OCI-LY3 (cell line): ENCODE results near the gene DIP2C.
"Not testable (repeated sequence)": the region's sequence is repeated elsewhere in the genome, so short reads cannot be mapped to it uniquely, and the experiment has no call there.

Experiments
- H2AFZ ChIP-seq: fragments of 200-600, 300-600 bp; shearing (Covaris generic); 2 replicates; pipeline ENCODE4 v1.6.0; 2014; ENCODE audit warnings: antibody characterized with exemption, low read depth, low read length
- H3K27ac ChIP-seq: fragments of 200-600, 300-600 bp; sonication (generic); 2 replicates; pipeline ENCODE4 v1.5.1; 2014; ENCODE audit warnings: mild to moderate bottlenecking, low read length, moderate library complexity, mixed read lengths
- H3K27me3 ChIP-seq: fragments of 200-600, 300-600 bp; sonication (generic); 2 replicates; pipeline ENCODE4 v1.6.1; 2014; ENCODE audit warnings: low read depth, low read length, mixed read lengths
- H3K36me3 ChIP-seq: fragments of 200-600, 300-600 bp; sonication (generic); replicated peaks from 2 replicates; pipeline ENCODE3; 2014; ENCODE audit warnings: low read depth, low read length, mixed read lengths
- H3K4me1 ChIP-seq: fragments of 300-600, 200-600 bp; sonication (generic); 2 replicates; pipeline ENCODE4 v1.6.1; 2014; ENCODE audit warnings: low read length, mixed read lengths
- H3K4me2 ChIP-seq: fragments of 200-600, 300-600 bp; sonication (generic); 2 replicates; pipeline ENCODE4 v1.6.1; 2014; ENCODE audit warnings: low read length, mixed read lengths
- H3K4me3 ChIP-seq: fragments of 300-600, 200-600 bp; sonication (generic); 2 replicates; pipeline ENCODE4 v1.5.1; 2014; ENCODE audit warnings: antibody characterized with exemption, mild to moderate bottlenecking, low read length, moderate library complexity
- H3K79me2 ChIP-seq: fragments of 300-600, 200-600 bp; shearing (Covaris generic); 2 replicates; pipeline ENCODE4 v1.6.1; 2014; ENCODE audit warnings: mild to moderate bottlenecking, low read length, mixed read lengths
- H3K9ac ChIP-seq: fragments of 300-600, 200-600 bp; shearing (Covaris generic); 2 replicates; pipeline ENCODE4 v1.6.0; 2014; ENCODE audit warnings: mild to moderate bottlenecking, low read length, moderate library complexity
- H3K9me3 ChIP-seq: fragments of 200-600, 300-600 bp; shearing (Covaris generic); 2 replicates; pipeline ENCODE4 v1.6.1; 2014; ENCODE audit warnings: low read length, mixed read lengths; ENCODE audit not compliant: insufficient read depth
- H4K20me1 ChIP-seq: fragments of 200-600, 300-600 bp; sonication (generic); 2 replicates; pipeline ENCODE4 v1.6.1; 2016; ENCODE audit warnings: low read length, mixed read lengths; ENCODE audit not compliant: insufficient read depth
- CTCF ChIP-seq: fragments of 200-600, 300-600 bp; sonication (generic); IDR thresholded peaks from 2 replicates; pipeline ENCODE4 v1.5.1; 2014; ENCODE audit warnings: antibody characterized with exemption, low read length, low read depth
- EZH2phosphoT487 ChIP-seq: fragments of 200-600 bp; shearing (Covaris generic); IDR thresholded peaks from 2 replicates; pipeline ENCODE4 v1.6.1; 2018; ENCODE audit warnings: antibody characterized with exemption, mixed run types, low read depth

Gene DIP2C

GRCh38 chr10:707861-708260, 18.4 kb upstream of the DIP2C start:
- Histone ChIP-seq H3K4me3 (no peak overlapping the region), H3K4me2 (no peak overlapping the region), H3K9ac (no peak overlapping the region), H3K27me3 (no peaks in the 10 kb centered on the region), H3K9me3 (no peaks in the 10 kb centered on the region), H4K20me1 (no peaks in the 10 kb centered on the region), H3K27ac (no peak overlapping the region), H3K79me2 (no peaks in the 10 kb centered on the region), H2AFZ (no peak overlapping the region), H3K4me1 (no peaks in the 10 kb centered on the region), H3K36me3 (no peaks in the 10 kb centered on the region)
- TF ChIP-seq EZH2phosphoT487: no peak
- no peak for TF ChIP-seq CTCF

- no peaks in the 10 kb centered on the region for H4K20me1 ChIP-seq
- H3K9me3 ChIP-seq: no peaks in the 10 kb centered on the region
- H3K4me2 ChIP-seq: no peak overlapping the region
- no peak overlapping the region for H3K27ac ChIP-seq
- no peak overlapping the region for H2AFZ ChIP-seq
- H3K4me1 ChIP-seq: no peaks in the 10 kb centered on the region
- H3K27me3 ChIP-seq: no peaks in the 10 kb centered on the region
- TF ChIP-seq EZH2phosphoT487 (no peak), CTCF (no peak)
- H3K9ac ChIP-seq: no peak overlapping the region
- no peak overlapping the region for H3K4me3 ChIP-seq
- H3K36me3 ChIP-seq: no peaks in the 10 kb centered on the region
- no peaks in the 10 kb centered on the region for H3K79me2 ChIP-seq
Observed at GRCh38 chr10:707456-707855, 18.0 kb upstream of the DIP2C start.

GRCh38 chr10:703118-703517, 13.7 kb upstream of the DIP2C start:
- no peaks in the 10 kb centered on the region for H3K79me2 ChIP-seq
- no peak overlapping the region for H3K4me3 ChIP-seq
- no peak overlapping the region for H3K9ac ChIP-seq
- H3K9me3 ChIP-seq: no peaks in the 10 kb centered on the region
- no peaks in the 10 kb centered on the region for H3K4me1 ChIP-seq
- H3K36me3 ChIP-seq: no peaks in the 10 kb centered on the region
- no peak overlapping the region for H3K27ac ChIP-seq
- TF ChIP-seq CTCF: no peak
- H3K4me2 ChIP-seq: no peak overlapping the region
- no peak overlapping the region for H2AFZ ChIP-seq
- no peaks in the 10 kb centered on the region for H4K20me1 ChIP-seq
- no peaks in the 10 kb centered on the region for H3K27me3 ChIP-seq

GRCh38 chr10:700183-700582, 10.7 kb upstream of the DIP2C start:
- not testable (repeated sequence) for H4K20me1 ChIP-seq, H3K27ac ChIP-seq, H3K9me3 ChIP-seq, H3K27me3 ChIP-seq, H2AFZ ChIP-seq, H3K4me3 ChIP-seq, H3K4me1 ChIP-seq, H3K4me2 ChIP-seq, H3K9ac ChIP-seq, H3K36me3 ChIP-seq, H3K79me2 ChIP-seq
